Trophoblast cell (in vitro differentiated cells and primary cell): ENCODE measurements around the gene UFM1.

ENCODE experiments used
- DNase-seq, 2 donors: peaks; one replicate each; pipeline ENCODE4 v3.0.0-alpha.2; 2016
- H2AFZ ChIP-seq: 2 replicates; pipeline ENCODE4 v1.6.1; 2013; ENCODE audit warnings: low read length, moderate library complexity, mild to moderate bottlenecking; ENCODE audit not compliant: insufficient read depth, poor library complexity
- H2AK5ac ChIP-seq: 2 replicates; pipeline ENCODE4 v1.6.1; 2013; ENCODE audit warnings: mild to moderate bottlenecking, low read length
- H2BK120ac ChIP-seq: 2 replicates; pipeline ENCODE4 v1.6.1; 2013; ENCODE audit warnings: low read length, mild to moderate bottlenecking, moderate library complexity; ENCODE audit not compliant: insufficient read depth, poor library complexity
- H2BK12ac ChIP-seq: 2 replicates; pipeline ENCODE4 v1.6.1; 2013; ENCODE audit warnings: mild to moderate bottlenecking, low read length, moderate library complexity
- H2BK5ac ChIP-seq: 2 replicates; pipeline ENCODE4 v1.6.1; 2013; ENCODE audit warnings: low read length, low read depth, moderate library complexity, mild to moderate bottlenecking; ENCODE audit not compliant: poor library complexity
- H3K14ac ChIP-seq: 2 replicates; pipeline ENCODE4 v1.6.1; 2013; ENCODE audit warnings: mild to moderate bottlenecking, low read length
- H3K18ac ChIP-seq: 2 replicates; pipeline ENCODE4 v1.6.1; 2013; ENCODE audit warnings: mild to moderate bottlenecking, low read length
- H3K23ac ChIP-seq: 2 replicates; pipeline ENCODE4 v1.6.1; 2013; ENCODE audit warnings: low read length
- H3K27ac ChIP-seq: 2 replicates; pipeline ENCODE4 v1.5.1; 2013; ENCODE audit warnings: low read depth, mild to moderate bottlenecking, inconsistent platforms, low read length, moderate library complexity
- H3K27me3 ChIP-seq: 2 replicates; pipeline ENCODE4 v1.6.1; 2013; ENCODE audit warnings: inconsistent platforms, mild to moderate bottlenecking, low read length, moderate library complexity; ENCODE audit not compliant: insufficient read depth
- H3K36me3 ChIP-seq, 2 experiments: 1 replicate in 1 of 2; 2 replicates in 1 of 2; pipeline ENCODE4 v1.6.1; 2013; ENCODE audit warnings: low read length in 2 of 2, mild to moderate bottlenecking in 2 of 2, moderate library complexity in 1 of 2; ENCODE audit not compliant: insufficient read depth in 2 of 2, control insufficient read depth in 1 of 2
- H3K4ac ChIP-seq: 2 replicates; pipeline ENCODE4 v1.6.1; 2013; ENCODE audit warnings: low read depth, mild to moderate bottlenecking, low read length, moderate library complexity
- H3K4me1 ChIP-seq, 2 experiments: 1 replicate in 1 of 2; 2 replicates in 1 of 2; pipeline ENCODE4 v1.6.1; 2013; ENCODE audit warnings: low read length in 2 of 2, mild to moderate bottlenecking in 2 of 2, moderate library complexity in 1 of 2; ENCODE audit not compliant: insufficient read depth in 2 of 2, control insufficient read depth in 1 of 2
- H3K4me2 ChIP-seq: 2 replicates; pipeline ENCODE4 v1.6.1; 2013; ENCODE audit warnings: inconsistent platforms, mild to moderate bottlenecking, low read length, moderate library complexity
- H3K4me3 ChIP-seq: 2 replicates; pipeline ENCODE4 v1.5.1; 2013; ENCODE audit warnings: mild to moderate bottlenecking, low read depth, low read length, inconsistent platforms
- H3K79me1 ChIP-seq: one replicate; pipeline ENCODE4 v1.6.1; 2013; ENCODE audit warnings: low read length
- H3K79me2 ChIP-seq: 2 replicates; pipeline ENCODE4 v1.6.1; 2013; ENCODE audit warnings: low read length, mild to moderate bottlenecking; ENCODE audit not compliant: control insufficient read depth, insufficient read depth, poor library complexity
- H3K9ac ChIP-seq: 2 replicates; pipeline ENCODE4 v1.6.1; 2013; ENCODE audit warnings: mild to moderate bottlenecking, low read length
- H3K9me3 ChIP-seq: 2 replicates; pipeline ENCODE4 v1.6.1; 2013; ENCODE audit warnings: low read depth, mild to moderate bottlenecking, control low read depth, inconsistent platforms, low read length; ENCODE audit not compliant: insufficient read depth
- H4K12ac ChIP-seq: 2 replicates; pipeline ENCODE4 v1.6.1; 2013; ENCODE audit warnings: low read depth, mild to moderate bottlenecking, low read length, moderate library complexity
- H4K8ac ChIP-seq: 2 replicates; pipeline ENCODE4 v1.6.1; 2013; ENCODE audit warnings: low read depth, mild to moderate bottlenecking, low read length, moderate library complexity
- H4K91ac ChIP-seq: one replicate; pipeline ENCODE4 v1.6.1; 2013; ENCODE audit warnings: low read depth, mild to moderate bottlenecking, low read length, moderate library complexity
- WGBS: extraction: QIAGEN DNeasy Blood & Tissue Kit; methylation state at CpG from one replicate; pipeline ENCODE4 v1.1.7; 2013; ENCODE audit warnings: missing lambda C conversion rate; ENCODE audit not compliant: insufficient read length, insufficient coverage; ENCODE audit errors: extremely low coverage; 5-methylcytosine and 5-hydroxymethylcytosine counted together

Gene UFM1

DNA sequence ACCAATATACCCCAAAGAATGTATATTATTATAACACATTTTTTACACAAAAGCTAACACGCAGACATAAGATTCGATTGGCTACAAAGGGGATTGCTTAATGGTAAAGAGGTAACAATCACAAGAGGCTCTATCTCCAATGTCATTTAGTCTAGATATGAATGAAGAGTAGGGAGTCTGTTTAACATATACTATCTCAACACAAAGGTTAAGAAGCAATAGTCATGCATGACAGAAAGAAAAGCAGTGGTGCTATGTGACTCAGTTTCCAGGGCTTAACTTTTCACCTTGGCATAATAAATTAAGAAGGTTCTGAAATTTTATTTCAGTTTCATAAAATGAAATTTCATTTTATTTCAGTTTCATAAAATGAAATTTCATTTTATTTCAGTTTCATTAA is 33.3 kb downstream of the UFM1 start:
- H3K79me2 ChIP-seq: no peaks in the 10 kb centered on the region
- no peak overlapping the region for H2BK120ac ChIP-seq
- H3K27me3 ChIP-seq: no peaks in the 10 kb centered on the region
- H3K4me1 ChIP-seq: no peaks in the 10 kb centered on the region
- H4K91ac ChIP-seq: no peak overlapping the region
- no peaks in the 10 kb centered on the region for H3K9me3 ChIP-seq
- H3K4me2 ChIP-seq: no peak overlapping the region
- no peak overlapping the region for H3K23ac ChIP-seq
- no peak overlapping the region for H3K4me3 ChIP-seq
- no peak overlapping the region for H2BK12ac ChIP-seq
- WGBS: no CpG with 5 or more reads among the region's 2 CpGs
- DNase-seq: no peak
- no peak overlapping the region for H3K27ac ChIP-seq
- H3K36me3 ChIP-seq: no peaks in the 10 kb centered on the region
- H3K14ac ChIP-seq: no peak overlapping the region
- no peak overlapping the region for H4K8ac ChIP-seq
- no peak overlapping the region for H3K18ac ChIP-seq
- H3K79me1 ChIP-seq: no peaks in the 10 kb centered on the region
- no peak overlapping the region for H3K4ac ChIP-seq
- no peak overlapping the region for H2BK5ac ChIP-seq
- no peak overlapping the region for H3K9ac ChIP-seq
- H2AFZ ChIP-seq: no peak overlapping the region
- H4K12ac ChIP-seq: no peak overlapping the region
- H2AK5ac ChIP-seq: no peak overlapping the region

DNA sequence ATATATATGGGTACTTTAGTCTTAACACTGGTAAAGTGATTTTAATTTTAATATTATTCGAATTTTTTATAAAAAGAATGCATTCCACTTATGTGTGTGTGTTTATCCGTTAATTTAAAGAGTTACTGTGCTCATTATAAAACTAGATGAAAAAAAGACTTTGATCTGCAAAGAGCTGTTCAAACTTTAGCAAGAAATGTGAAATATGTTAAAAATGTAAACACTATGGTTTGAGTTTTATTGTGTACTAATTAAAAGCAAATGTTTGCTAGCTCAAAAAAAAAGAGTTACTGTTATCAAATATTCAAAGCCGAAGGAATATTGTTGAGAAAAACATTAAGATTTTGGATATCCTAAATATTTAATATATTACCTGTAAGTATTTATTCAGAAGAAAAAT is 34.5 kb downstream of the UFM1 start:
- Histone ChIP-seq H3K4me3 (no peak overlapping the region), H3K27ac (no peak overlapping the region), H2BK12ac (no peak overlapping the region), H4K8ac (no peak overlapping the region), H3K9ac (no peak overlapping the region), H3K36me3 (no peaks in the 10 kb centered on the region), H3K79me2 (no peaks in the 10 kb centered on the region), H2AK5ac (no peak overlapping the region), H4K91ac (no peak overlapping the region), H3K9me3 (no peaks in the 10 kb centered on the region), H3K79me1 (no peaks in the 10 kb centered on the region), H3K14ac (no peak overlapping the region), H3K4ac (no peak overlapping the region), H2BK5ac (no peak overlapping the region), H4K12ac (no peak overlapping the region), H3K18ac (no peak overlapping the region), H3K27me3 (no peaks in the 10 kb centered on the region), H3K4me2 (no peak overlapping the region), H3K4me1 (no peaks in the 10 kb centered on the region), H3K23ac (no peak overlapping the region), H2BK120ac (no peak overlapping the region), H2AFZ (no peak overlapping the region)
- no CpG with 5 or more reads among the region's 3 CpGs for WGBS
- DNase-seq: no peak

DNA sequence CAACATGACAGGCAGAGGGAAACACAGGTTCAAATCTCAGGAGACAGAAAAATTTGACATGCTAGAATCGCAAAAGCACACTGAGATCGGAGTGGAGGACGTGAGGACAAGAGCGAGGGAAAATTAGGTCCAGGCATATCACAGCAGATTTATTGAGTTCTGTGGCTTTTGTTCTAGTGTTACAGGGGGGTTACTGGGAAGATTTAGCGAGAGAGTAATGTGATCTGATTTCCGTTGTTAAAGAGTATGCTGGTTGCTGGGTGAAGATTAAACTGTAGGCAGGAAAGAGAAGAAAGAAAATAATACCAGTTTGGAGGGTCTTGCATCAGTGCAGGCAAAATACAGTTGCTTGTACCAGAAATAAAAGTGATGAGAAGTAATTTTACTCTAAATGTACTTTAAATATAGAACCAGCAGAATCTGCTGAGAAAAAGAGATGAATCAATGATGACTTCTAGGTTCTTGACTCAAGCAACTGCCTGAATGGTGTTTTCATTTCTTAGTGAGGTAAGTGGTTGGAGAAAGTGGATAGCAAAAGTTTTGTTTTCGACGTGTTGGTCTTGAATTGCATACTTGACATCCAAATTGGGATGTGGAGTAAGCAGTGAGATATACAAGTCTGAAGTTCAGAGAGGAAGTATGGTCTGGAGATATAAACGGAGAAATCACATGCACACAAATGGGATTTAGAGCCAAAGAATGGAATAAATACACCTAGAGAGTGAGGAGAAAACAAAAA is 35.7 kb downstream of the UFM1 start:
- Histone ChIP-seq H3K4me3 (no peak overlapping the region), H2BK120ac (no peak overlapping the region), H3K4ac (no peak overlapping the region), H2AK5ac (no peak overlapping the region), H3K4me2 (no peak overlapping the region), H2AFZ (no peak overlapping the region), H3K9me3 (no peaks in the 10 kb centered on the region), H3K27me3 (no peaks in the 10 kb centered on the region), H3K79me1 (no peaks in the 10 kb centered on the region), H4K12ac (no peak overlapping the region), H3K9ac (no peak overlapping the region), H2BK5ac (no peak overlapping the region), H2BK12ac (no peak overlapping the region), H3K36me3 (no peaks in the 10 kb centered on the region), H3K79me2 (no peaks in the 10 kb centered on the region), H3K18ac (no peak overlapping the region), H4K8ac (no peak overlapping the region), H4K91ac (no peak overlapping the region), H3K27ac (no peak overlapping the region), H3K4me1 (no peaks in the 10 kb centered on the region), H3K23ac (no peak overlapping the region), H3K14ac (no peak overlapping the region)
- whole genome bisulfite sequencing: no CpG with 5 or more reads among the region's 9 CpGs
- DNase-seq: no peak

DNA sequence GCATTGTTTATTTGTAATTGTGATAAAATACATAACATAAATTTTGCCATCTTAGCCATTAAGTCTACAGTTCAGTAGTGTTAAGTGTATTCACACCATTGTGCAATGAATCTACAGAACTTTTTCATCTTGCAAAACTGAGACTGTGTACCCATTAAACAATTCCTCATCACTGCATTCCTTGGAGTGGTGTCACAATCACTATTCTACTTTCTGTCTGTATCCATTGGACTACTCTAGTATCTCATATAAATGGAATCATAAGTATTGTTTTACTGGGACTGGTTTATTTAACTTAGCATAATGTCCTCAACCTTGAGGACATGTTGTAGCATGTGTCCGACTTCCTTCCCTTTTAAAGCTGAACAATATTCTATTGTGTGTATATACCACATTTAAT is 36.8 kb downstream of the UFM1 start:
- no peak overlapping the region for H3K23ac ChIP-seq

More for the DNA sequence above, 36.8 kb downstream of the UFM1 start:
- no peak overlapping the region for H2AK5ac ChIP-seq
- no peak overlapping the region for H3K14ac ChIP-seq
- no peaks in the 10 kb centered on the region for H3K79me2 ChIP-seq
- no peak overlapping the region for H2BK120ac ChIP-seq
- H2AFZ ChIP-seq: no peak overlapping the region
- H4K12ac ChIP-seq: no peak overlapping the region
- H3K4me2 ChIP-seq: no peak overlapping the region
- no peak overlapping the region for H3K18ac ChIP-seq
- no peak overlapping the region for H2BK12ac ChIP-seq
- no peak overlapping the region for H4K91ac ChIP-seq
- no peaks in the 10 kb centered on the region for H3K36me3 ChIP-seq
- H3K27me3 ChIP-seq: no peaks in the 10 kb centered on the region
- H3K9me3 ChIP-seq: no peaks in the 10 kb centered on the region
- no CpG with 5 or more reads among the region's 1 CpG for WGBS
- no peak overlapping the region for H3K4me3 ChIP-seq
- H2BK5ac ChIP-seq: no peak overlapping the region
- no peaks in the 10 kb centered on the region for H3K79me1 ChIP-seq
- H3K9ac ChIP-seq: no peak overlapping the region
- H3K4me1 ChIP-seq: no peaks in the 10 kb centered on the region
- no peak overlapping the region for H4K8ac ChIP-seq
- H3K27ac ChIP-seq: no peak overlapping the region
- no peak overlapping the region for H3K4ac ChIP-seq
- peak in 1 of 2 donors; percentile 22 for DNase-seq
